ENCODE measurements around the gene PHLPP2. TPM values are rescaled to one million over a fixed set of nuclear protein-coding genes. Genes with fewer than 3 reads are reported as not detected.

PHLPP2 gene
- total RNA-seq (2.3 TPM), polyA plus RNA-seq (1.8 TPM)
- long read RNA-seq, donor 1: 0 reads
- long read RNA-seq, donor 2: 0 reads
- long read RNA-seq, donor 3: 0 reads
- long read RNA-seq, donor 4: 0 reads
- long read RNA-seq, donor 5, partial matches to known transcripts: 6 of 6 reads
- long read RNA-seq, donor 5, other reads (novel, unspliced or antisense): 0 of 6 reads
- long read RNA-seq, donor 6: 0 reads
- long read RNA-seq, donor 7: 0 reads
- long read RNA-seq, donor 8: 0 reads
- long read RNA-seq, donor 9: 0 reads
- long read RNA-seq, donor 10: 0 reads

- peak within 1 kb of the TSS in 1 of 2 donors; percentile 81 for H3K27ac ChIP-seq (ENCODE audit: low read depth in 1 of 2, low read length in 1 of 2)
Measured at GRCh38 chr16:71724320-71724751, at the start of gene PHLPP2. TSS of gene PHLPP2 (minus strand) at chr16:71724701. CDS start at chr16:71714795, 9,906 bp downstream.

GRCh38 chr16:71771571-71771970 lies 47.1 kb upstream of the PHLPP2 start:
- H3K27me3 ChIP-seq (ENCODE audit: control insufficient read depth in 2 of 2, insufficient read depth in 1 of 2, low read length in 1 of 2): no peaks in the 10 kb centered on the region
- DNase-seq (ENCODE audit: low read depth in 6 of 9, low spot score in 9 of 9): no peak
- no peak overlapping the region for H3K4me3 ChIP-seq (ENCODE audit: low read length in 2 of 2)

More at GRCh38 chr16:71724320-71724751, at the start of gene PHLPP2:
- Histone ChIP-seq H3K9me3 (ENCODE audit: control insufficient read depth in 2 of 2, insufficient read depth in 1 of 2, low read length in 1 of 2) (no peaks in the 10 kb centered on the region), H3K36me3 (ENCODE audit: control insufficient read depth in 2 of 2, insufficient read depth in 2 of 2, low read length in 1 of 2) (no peaks in the 10 kb centered on the region), H3K4me1 (ENCODE audit: control insufficient read depth in 2 of 2, insufficient read depth in 2 of 2, low read length in 2 of 2) (peaks cover 3 to 9% of the 10 kb centered on the region in 2 donors), H3K4me3 (ENCODE audit: low read length in 2 of 2) (peak within 1 kb of the TSS; percentile 49 to 82), H3K27me3 (ENCODE audit: control insufficient read depth in 2 of 2, insufficient read depth in 1 of 2, low read length in 1 of 2) (peaks cover 4 to 10% of the 10 kb centered on the region in 2 donors)
- DNase-seq (ENCODE audit: low read depth in 6 of 9, low spot score in 9 of 9): no peak
- 35% methylated on average over 10 of the region's 10 CpGs for WGBS

GRCh38 chr16:71769222-71769621 lies 44.7 kb upstream of the PHLPP2 start:
- no peaks in the 10 kb centered on the region for H3K27me3 ChIP-seq (ENCODE audit: control insufficient read depth in 2 of 2, insufficient read depth in 1 of 2, low read length in 1 of 2)
- H3K4me3 ChIP-seq (ENCODE audit: low read length in 2 of 2): no peak overlapping the region
- H3K27ac ChIP-seq (ENCODE audit: low read depth in 1 of 2, low read length in 1 of 2): no peak overlapping the region
- H3K9me3 ChIP-seq (ENCODE audit: control insufficient read depth in 2 of 2, insufficient read depth in 1 of 2, low read length in 1 of 2): no peaks in the 10 kb centered on the region
- H3K4me1 ChIP-seq (ENCODE audit: control insufficient read depth in 2 of 2, insufficient read depth in 2 of 2, low read length in 2 of 2): no peaks in the 10 kb centered on the region
- DNase-seq (ENCODE audit: low read depth in 6 of 9, low spot score in 9 of 9): no peak
- peaks cover 19 to 34% of the 10 kb centered on the region in 2 donors for H3K36me3 ChIP-seq (ENCODE audit: control insufficient read depth in 2 of 2, insufficient read depth in 2 of 2, low read length in 1 of 2)
- 94% methylated on average over 1 of the region's 1 CpG for WGBS

More at GRCh38 chr16:71771571-71771970, 47.1 kb upstream of the PHLPP2 start:
- H3K27ac ChIP-seq (ENCODE audit: low read depth in 1 of 2, low read length in 1 of 2): no peak overlapping the region
- no peaks in the 10 kb centered on the region for H3K4me1 ChIP-seq (ENCODE audit: control insufficient read depth in 2 of 2, insufficient read depth in 2 of 2, low read length in 2 of 2)
- H3K36me3 ChIP-seq (ENCODE audit: control insufficient read depth in 2 of 2, insufficient read depth in 2 of 2, low read length in 1 of 2): peaks cover 15 to 36% of the 10 kb centered on the region in 2 donors
- H3K9me3 ChIP-seq (ENCODE audit: control insufficient read depth in 2 of 2, insufficient read depth in 1 of 2, low read length in 1 of 2): no peaks in the 10 kb centered on the region

- H3K27ac ChIP-seq (ENCODE audit: low read depth in 1 of 2, low read length in 1 of 2): no peak overlapping the region
- H3K4me1 ChIP-seq (ENCODE audit: control insufficient read depth in 2 of 2, insufficient read depth in 2 of 2, low read length in 2 of 2): no peaks in the 10 kb centered on the region
- 92% methylated on average over 3 of the region's 3 CpGs for WGBS
- peak in 1 of 9 donors; percentile 18 for DNase-seq (ENCODE audit: low read depth in 6 of 9, low spot score in 9 of 9)
- H3K4me3 ChIP-seq (ENCODE audit: low read length in 2 of 2): no peak overlapping the region
- H3K9me3 ChIP-seq (ENCODE audit: control insufficient read depth in 2 of 2, insufficient read depth in 1 of 2, low read length in 1 of 2): no peaks in the 10 kb centered on the region
- H3K27me3 ChIP-seq (ENCODE audit: control insufficient read depth in 2 of 2, insufficient read depth in 1 of 2, low read length in 1 of 2): no peaks in the 10 kb centered on the region
- H3K36me3 ChIP-seq (ENCODE audit: control insufficient read depth in 2 of 2, insufficient read depth in 2 of 2, low read length in 1 of 2): peaks cover 18 to 37% of the 10 kb centered on the region in 2 donors
Measured at GRCh38 chr16:71767060-71767900, 42.8 kb upstream of the PHLPP2 start.

GRCh38 chr16:71762186-71762585 lies 37.7 kb upstream of the PHLPP2 start:
- H3K27ac ChIP-seq (ENCODE audit: low read depth in 1 of 2, low read length in 1 of 2): no peak overlapping the region
- H3K36me3 ChIP-seq (ENCODE audit: control insufficient read depth in 2 of 2, insufficient read depth in 2 of 2, low read length in 1 of 2): peaks cover 26 to 50% of the 10 kb centered on the region in 2 donors
- no peaks in the 10 kb centered on the region for H3K27me3 ChIP-seq (ENCODE audit: control insufficient read depth in 2 of 2, insufficient read depth in 1 of 2, low read length in 1 of 2)
- WGBS: 97% methylated on average over 2 of the region's 2 CpGs
- DNase-seq (ENCODE audit: low read depth in 6 of 9, low spot score in 9 of 9): no peak
- H3K9me3 ChIP-seq (ENCODE audit: control insufficient read depth in 2 of 2, insufficient read depth in 1 of 2, low read length in 1 of 2): no peaks in the 10 kb centered on the region
- H3K4me1 ChIP-seq (ENCODE audit: control insufficient read depth in 2 of 2, insufficient read depth in 2 of 2, low read length in 2 of 2): no peaks in the 10 kb centered on the region
- no peak overlapping the region for H3K4me3 ChIP-seq (ENCODE audit: low read length in 2 of 2)

GRCh38 chr16:71761097-71761496 lies 36.6 kb upstream of the PHLPP2 start:
- Histone ChIP-seq H3K27ac (ENCODE audit: low read depth in 1 of 2, low read length in 1 of 2) (no peak overlapping the region), H3K36me3 (ENCODE audit: control insufficient read depth in 2 of 2, insufficient read depth in 2 of 2, low read length in 1 of 2) (peaks cover 35 to 52% of the 10 kb centered on the region in 2 donors), H3K4me3 (ENCODE audit: low read length in 2 of 2) (no peak overlapping the region), H3K9me3 (ENCODE audit: control insufficient read depth in 2 of 2, insufficient read depth in 1 of 2, low read length in 1 of 2) (no peaks in the 10 kb centered on the region), H3K27me3 (ENCODE audit: control insufficient read depth in 2 of 2, insufficient read depth in 1 of 2, low read length in 1 of 2) (no peaks in the 10 kb centered on the region), H3K4me1 (ENCODE audit: control insufficient read depth in 2 of 2, insufficient read depth in 2 of 2, low read length in 2 of 2) (no peaks in the 10 kb centered on the region)
- 97% methylated on average over 2 of the region's 2 CpGs for WGBS
- no peak for DNase-seq (ENCODE audit: low read depth in 6 of 9, low spot score in 9 of 9)

GRCh38 chr16:71758293-71758760 lies 33.8 kb upstream of the PHLPP2 start:
- WGBS: 96% methylated on average over 5 of the region's 5 CpGs
- DNase-seq (ENCODE audit: low read depth in 6 of 9, low spot score in 9 of 9): no peak
- Histone ChIP-seq H3K27ac (ENCODE audit: low read depth in 1 of 2, low read length in 1 of 2) (no peak overlapping the region), H3K4me1 (ENCODE audit: control insufficient read depth in 2 of 2, insufficient read depth in 2 of 2, low read length in 2 of 2) (no peaks in the 10 kb centered on the region), H3K36me3 (ENCODE audit: control insufficient read depth in 2 of 2, insufficient read depth in 2 of 2, low read length in 1 of 2) (peaks cover 51 to 72% of the 10 kb centered on the region in 2 donors), H3K27me3 (ENCODE audit: control insufficient read depth in 2 of 2, insufficient read depth in 1 of 2, low read length in 1 of 2) (no peaks in the 10 kb centered on the region), H3K9me3 (ENCODE audit: control insufficient read depth in 2 of 2, insufficient read depth in 1 of 2, low read length in 1 of 2) (no peaks in the 10 kb centered on the region), H3K4me3 (ENCODE audit: low read length in 2 of 2) (no peak overlapping the region)

GRCh38 chr16:71754652-71755051 lies 30.2 kb upstream of the PHLPP2 start:
- H3K27me3 ChIP-seq (ENCODE audit: control insufficient read depth in 2 of 2, insufficient read depth in 1 of 2, low read length in 1 of 2): no peaks in the 10 kb centered on the region
- H3K36me3 ChIP-seq (ENCODE audit: control insufficient read depth in 2 of 2, insufficient read depth in 2 of 2, low read length in 1 of 2): peaks cover 46 to 65% of the 10 kb centered on the region in 2 donors
- H3K9me3 ChIP-seq (ENCODE audit: control insufficient read depth in 2 of 2, insufficient read depth in 1 of 2, low read length in 1 of 2): no peaks in the 10 kb centered on the region
- no peak overlapping the region for H3K4me3 ChIP-seq (ENCODE audit: low read length in 2 of 2)
- H3K4me1 ChIP-seq (ENCODE audit: control insufficient read depth in 2 of 2, insufficient read depth in 2 of 2, low read length in 2 of 2): no peaks in the 10 kb centered on the region
- WGBS: 93% methylated on average over 2 of the region's 2 CpGs
- H3K27ac ChIP-seq (ENCODE audit: low read depth in 1 of 2, low read length in 1 of 2): no peak overlapping the region
- DNase-seq (ENCODE audit: low read depth in 6 of 9, low spot score in 9 of 9): no peak

GRCh38 chr16:71754108-71754507 lies 29.6 kb upstream of the PHLPP2 start:
- Histone ChIP-seq H3K4me1 (ENCODE audit: control insufficient read depth in 2 of 2, insufficient read depth in 2 of 2, low read length in 2 of 2) (no peaks in the 10 kb centered on the region), H3K27me3 (ENCODE audit: control insufficient read depth in 2 of 2, insufficient read depth in 1 of 2, low read length in 1 of 2) (no peaks in the 10 kb centered on the region), H3K36me3 (ENCODE audit: control insufficient read depth in 2 of 2, insufficient read depth in 2 of 2, low read length in 1 of 2) (peaks cover 49 to 69% of the 10 kb centered on the region in 2 donors), H3K9me3 (ENCODE audit: control insufficient read depth in 2 of 2, insufficient read depth in 1 of 2, low read length in 1 of 2) (no peaks in the 10 kb centered on the region), H3K4me3 (ENCODE audit: low read length in 2 of 2) (no peak overlapping the region), H3K27ac (ENCODE audit: low read depth in 1 of 2, low read length in 1 of 2) (no peak overlapping the region)
- DNase-seq (ENCODE audit: low read depth in 6 of 9, low spot score in 9 of 9): no peak
